ENCODE measurements around the gene UBR4.

The UBR4 gene

DNA sequence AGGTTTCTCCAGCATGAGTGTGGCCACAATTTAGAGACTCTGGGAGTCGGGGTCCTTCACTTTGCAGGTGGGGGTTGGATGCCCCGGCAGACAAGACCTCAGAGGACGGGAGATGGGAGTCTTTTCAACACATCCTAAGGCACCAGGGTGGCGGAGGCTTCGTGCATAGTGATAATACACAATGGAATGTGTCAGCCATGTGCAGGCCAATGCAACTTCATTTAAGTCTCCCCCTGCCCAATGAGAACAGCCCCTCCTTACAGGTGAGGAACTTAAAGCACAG lies 177.7 kb downstream of the UBR4 start:
- no peak overlapping the region for H3K4me3 ChIP-seq (ENCODE audit: low read length)
- TF ChIP-seq, protein P1, sequence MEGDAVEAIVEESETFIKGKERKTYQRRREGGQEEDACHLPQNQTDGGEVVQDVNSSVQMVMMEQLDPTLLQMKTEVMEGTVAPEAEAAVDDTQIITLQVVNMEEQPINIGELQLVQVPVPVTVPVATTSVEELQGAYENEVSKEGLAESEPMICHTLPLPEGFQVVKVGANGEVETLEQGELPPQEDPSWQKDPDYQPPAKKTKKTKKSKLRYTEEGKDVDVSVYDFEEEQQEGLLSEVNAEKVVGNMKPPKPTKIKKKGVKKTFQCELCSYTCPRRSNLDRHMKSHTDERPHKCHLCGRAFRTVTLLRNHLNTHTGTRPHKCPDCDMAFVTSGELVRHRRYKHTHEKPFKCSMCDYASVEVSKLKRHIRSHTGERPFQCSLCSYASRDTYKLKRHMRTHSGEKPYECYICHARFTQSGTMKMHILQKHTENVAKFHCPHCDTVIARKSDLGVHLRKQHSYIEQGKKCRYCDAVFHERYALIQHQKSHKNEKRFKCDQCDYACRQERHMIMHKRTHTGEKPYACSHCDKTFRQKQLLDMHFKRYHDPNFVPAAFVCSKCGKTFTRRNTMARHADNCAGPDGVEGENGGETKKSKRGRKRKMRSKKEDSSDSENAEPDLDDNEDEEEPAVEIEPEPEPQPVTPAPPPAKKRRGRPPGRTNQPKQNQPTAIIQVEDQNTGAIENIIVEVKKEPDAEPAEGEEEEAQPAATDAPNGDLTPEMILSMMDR (IDR thresholded peaks at IDR 0.05; ENCODE audit: low read depth, low read length) = no peak
- TF ChIP-seq EZH2phosphoT487 (IDR thresholded peaks at IDR 0.05; ENCODE audit: low read depth) = no peak
- no peak overlapping the region for H3K9ac ChIP-seq (ENCODE audit: low read length)
- H3K27ac ChIP-seq (ENCODE audit: low read length) = no peak overlapping the region
- no peak overlapping the region for H2AFZ ChIP-seq (ENCODE audit: low read depth, low read length)
- no peaks in the 10 kb centered on the region for H3K4me1 ChIP-seq (ENCODE audit: low read length)
- no peak overlapping the region for H3K4me2 ChIP-seq (ENCODE audit: low read length)
- H3K36me3 ChIP-seq (replicated peaks; ENCODE audit: low read depth, low read length) = no peaks in the 10 kb centered on the region
- H3K27me3 ChIP-seq (ENCODE audit: low read depth, low read length) = 0 out of 2 replicates have a peak, but pooled peaks cover 4% of the 10 kb centered on the region
- no peaks in the 10 kb centered on the region for H3K79me2 ChIP-seq (ENCODE audit: low read length)
- no peaks in the 10 kb centered on the region for H3K9me3 ChIP-seq (ENCODE audit: insufficient read depth, low read length)
- H4K20me1 ChIP-seq (ENCODE audit: insufficient read depth, low read length) = no peaks in the 10 kb centered on the region

DNA sequence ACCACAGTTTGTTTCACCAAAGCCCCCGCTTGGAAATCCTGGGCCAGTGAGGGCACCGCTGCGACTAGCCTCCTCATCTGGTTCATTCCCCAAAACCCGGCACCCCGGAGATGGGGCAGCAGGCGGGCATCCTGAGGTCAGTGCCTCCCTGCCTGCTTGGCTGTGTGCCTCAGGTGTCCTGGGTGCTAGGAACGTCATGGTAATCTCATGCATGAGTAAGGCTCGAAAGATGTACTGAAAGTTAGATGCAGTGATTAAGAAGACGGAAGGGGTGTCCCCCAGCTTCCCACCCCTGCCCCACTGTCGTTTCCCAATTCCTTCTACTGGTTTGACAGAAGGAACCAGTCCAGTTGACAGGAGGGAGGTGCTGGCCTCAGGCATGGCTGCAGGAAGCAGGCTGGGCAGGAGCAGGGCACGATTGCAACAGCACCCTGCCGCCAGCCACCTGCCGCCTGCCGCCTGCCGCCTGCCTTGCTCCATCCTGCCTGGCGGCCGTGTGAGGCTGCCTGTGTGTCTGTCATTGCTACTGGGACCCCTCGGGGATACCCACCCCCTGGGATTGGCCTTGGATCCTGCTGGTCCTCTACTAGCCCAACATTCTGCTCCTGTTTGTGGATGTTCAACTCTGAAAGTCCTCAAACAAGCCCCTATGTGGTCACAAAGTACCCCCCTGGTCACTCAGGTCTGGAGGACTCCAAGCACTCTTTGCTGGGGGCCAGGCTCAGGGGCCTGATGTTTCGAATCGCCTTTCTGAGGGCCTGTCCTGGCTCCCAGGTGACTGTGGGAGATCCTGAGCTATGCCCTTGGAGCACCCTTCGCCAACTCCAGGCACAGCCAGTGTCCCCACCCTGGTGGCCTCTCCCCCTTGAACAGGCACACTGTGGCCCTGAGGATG lies 180.6 kb downstream of the UBR4 start:
- Histone ChIP-seq H3K9ac (ENCODE audit: low read length) (no peak overlapping the region), H3K27me3 (ENCODE audit: low read depth, low read length) (0 out of 2 replicates have a peak, but pooled peaks cover 9% of the 10 kb centered on the region), H4K20me1 (ENCODE audit: insufficient read depth, low read length) (no peaks in the 10 kb centered on the region), H3K4me3 (ENCODE audit: low read length) (no peak overlapping the region), H3K4me2 (ENCODE audit: low read length) (no peak overlapping the region), H3K79me2 (ENCODE audit: low read length) (no peaks in the 10 kb centered on the region), H3K4me1 (ENCODE audit: low read length) (no peaks in the 10 kb centered on the region), H3K36me3 (replicated peaks; ENCODE audit: low read depth, low read length) (no peaks in the 10 kb centered on the region), H3K27ac (ENCODE audit: low read length) (no peak overlapping the region), H3K9me3 (ENCODE audit: insufficient read depth, low read length) (no peaks in the 10 kb centered on the region), H2AFZ (ENCODE audit: low read depth, low read length) (no peak overlapping the region)
- TF ChIP-seq, protein P1 (IDR thresholded peaks at IDR 0.05; ENCODE audit: low read depth, low read length) = no peak
- TF ChIP-seq EZH2phosphoT487 (IDR thresholded peaks at IDR 0.05; ENCODE audit: low read depth) = no peak

DNA sequence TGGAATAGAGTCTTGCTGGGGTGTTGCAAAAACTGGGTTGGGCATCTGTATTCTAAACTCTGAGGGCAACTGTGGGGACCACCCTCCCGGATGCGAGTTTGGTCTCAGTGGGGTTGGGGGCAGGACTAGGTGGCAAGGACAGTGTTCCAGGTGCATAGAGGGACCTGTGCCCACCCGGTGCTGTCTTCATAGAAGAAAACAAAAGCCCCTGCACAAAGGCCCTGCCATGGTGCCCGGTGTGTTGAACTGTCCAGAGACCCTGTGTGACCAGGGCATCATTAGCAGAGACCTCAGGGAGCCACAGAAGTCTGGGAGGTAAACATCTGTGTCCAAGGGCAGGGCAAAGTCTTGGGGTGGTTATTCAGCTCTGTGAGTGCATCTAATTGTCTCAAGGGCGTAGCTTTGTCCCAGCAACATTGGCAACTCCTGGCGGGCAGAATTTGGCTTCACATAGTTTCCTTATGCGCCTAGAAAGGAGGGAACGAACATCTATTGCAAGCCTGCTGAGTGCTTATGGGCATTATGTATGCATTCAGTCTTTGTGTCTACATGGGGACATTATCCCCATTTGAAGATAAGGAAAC lies 181.4 kb downstream of the UBR4 start:
- Histone ChIP-seq H3K9ac (ENCODE audit: low read length) (no peak overlapping the region), H3K4me3 (ENCODE audit: low read length) (no peak overlapping the region), H3K4me2 (ENCODE audit: low read length) (no peak overlapping the region), H3K27ac (ENCODE audit: low read length) (no peak overlapping the region), H3K4me1 (ENCODE audit: low read length) (no peaks in the 10 kb centered on the region), H3K36me3 (replicated peaks; ENCODE audit: low read depth, low read length) (no peaks in the 10 kb centered on the region), H3K9me3 (ENCODE audit: insufficient read depth, low read length) (no peaks in the 10 kb centered on the region), H4K20me1 (ENCODE audit: insufficient read depth, low read length) (no peaks in the 10 kb centered on the region), H2AFZ (ENCODE audit: low read depth, low read length) (no peak overlapping the region), H3K27me3 (ENCODE audit: low read depth, low read length) (0 out of 2 replicates have a peak, but pooled peaks cover 9% of the 10 kb centered on the region), H3K79me2 (ENCODE audit: low read length) (no peaks in the 10 kb centered on the region)
- TF ChIP-seq, protein P1 (IDR thresholded peaks at IDR 0.05; ENCODE audit: low read depth, low read length) = no peak
- no peak for TF ChIP-seq EZH2phosphoT487 (IDR thresholded peaks at IDR 0.05; ENCODE audit: low read depth)

DNA sequence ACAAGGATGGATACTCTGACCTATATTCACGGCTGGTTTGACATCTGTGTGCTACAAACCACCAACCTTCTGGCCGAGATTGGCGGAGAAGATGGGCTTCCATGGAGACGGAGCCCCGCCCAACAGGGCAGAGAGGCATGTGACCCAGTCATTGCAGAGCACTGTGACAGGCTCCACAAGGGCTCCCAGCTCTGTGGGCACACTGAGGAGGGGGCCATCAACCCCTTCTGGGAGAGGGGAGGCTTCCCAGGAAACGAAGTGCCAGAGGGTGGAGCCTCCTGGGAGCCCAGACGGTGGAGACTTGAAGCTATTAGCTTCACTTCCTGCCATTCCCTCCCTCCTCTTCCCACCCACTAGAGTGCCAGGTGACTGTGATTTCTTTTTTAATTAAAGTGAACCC lies 182.0 kb downstream of the UBR4 start:
- TF ChIP-seq EZH2phosphoT487 (IDR thresholded peaks at IDR 0.05; ENCODE audit: low read depth) = no peak
- TF ChIP-seq, protein P1 (IDR thresholded peaks at IDR 0.05; ENCODE audit: low read depth, low read length) = no peak
- Histone ChIP-seq H3K27ac (ENCODE audit: low read length) (no peak overlapping the region), H3K9ac (ENCODE audit: low read length) (no peak overlapping the region), H3K36me3 (replicated peaks; ENCODE audit: low read depth, low read length) (no peaks in the 10 kb centered on the region), H3K9me3 (ENCODE audit: insufficient read depth, low read length) (no peaks in the 10 kb centered on the region), H2AFZ (ENCODE audit: low read depth, low read length) (no peak overlapping the region), H4K20me1 (ENCODE audit: insufficient read depth, low read length) (no peaks in the 10 kb centered on the region), H3K4me3 (ENCODE audit: low read length) (no peak overlapping the region), H3K27me3 (ENCODE audit: low read depth, low read length) (0 out of 2 replicates have a peak, but pooled peaks cover 9% of the 10 kb centered on the region), H3K4me1 (ENCODE audit: low read length) (no peaks in the 10 kb centered on the region), H3K4me2 (ENCODE audit: low read length) (no peak overlapping the region), H3K79me2 (ENCODE audit: low read length) (no peaks in the 10 kb centered on the region)

Measured in OCI-LY3 (cell line).